Smooth muscle cell of the brain vasculature (primary cell): ENCODE data around the gene MYO3A.

Experiments used
- DNase-seq: peaks from one replicate; pipeline ENCODE4 v3.0.0-alpha.2; 2012; ENCODE audit warnings: low read depth, low spot score

MYO3A gene

GRCh38 chr10:25933653-25934608 is at the start of gene MYO3A:
TSS of gene MYO3A (plus strand) at chr10:25934229. CDS start at chr10:25952111, 17,882 bp downstream.
- no peak for DNase-seq

- no peak for DNase-seq
Observed at GRCh38 chr10:25888627-25889026, 45.4 kb upstream of the MYO3A start.

- DNase-seq = no peak
Observed at GRCh38 chr10:25890995-25891394, 43.0 kb upstream of the MYO3A start.

- no peak for DNase-seq
Observed at GRCh38 chr10:25895856-25896255, 38.2 kb upstream of the MYO3A start.

- no peak for DNase-seq
Observed at GRCh38 chr10:25896421-25896820, 37.6 kb upstream of the MYO3A start.

- no peak for DNase-seq
Observed at GRCh38 chr10:25899304-25899703, 34.7 kb upstream of the MYO3A start.

- no peak for DNase-seq
Observed at GRCh38 chr10:25901199-25901598, 32.8 kb upstream of the MYO3A start.

GRCh38 chr10:25902002-25902401 is 32.0 kb upstream of the MYO3A start:
- DNase-seq = no peak

GRCh38 chr10:25907261-25907660 is 26.8 kb upstream of the MYO3A start:
- no peak for DNase-seq

GRCh38 chr10:25912866-25913265 is 21.2 kb upstream of the MYO3A start:
- no peak for DNase-seq

GRCh38 chr10:25914776-25915175 is 19.3 kb upstream of the MYO3A start:
- DNase-seq = no peak

- no peak for DNase-seq
Observed at GRCh38 chr10:25934621-25935139, 651 bp downstream of the MYO3A start.

- DNase-seq = no peak
Observed at GRCh38 chr10:25938405-25938804, 4.4 kb downstream of the MYO3A start.

- no peak for DNase-seq
Observed at GRCh38 chr10:25944771-25945170, 10.7 kb downstream of the MYO3A start.

- no peak for DNase-seq
Observed at GRCh38 chr10:25952857-25953256, 18.8 kb downstream of the MYO3A start.

- no peak for DNase-seq
Observed at GRCh38 chr10:25954851-25955250, 20.8 kb downstream of the MYO3A start.

- no peak for DNase-seq
Observed at GRCh38 chr10:25959540-25960232, 25.7 kb downstream of the MYO3A start.

- no peak for DNase-seq
Observed at GRCh38 chr10:25965584-25965983, 31.6 kb downstream of the MYO3A start.

GRCh38 chr10:25966844-25967243 is 32.8 kb downstream of the MYO3A start:
- DNase-seq = no peak

- DNase-seq = no peak
Observed at GRCh38 chr10:25972631-25973030, 38.6 kb downstream of the MYO3A start.

- DNase-seq = no peak
Observed at GRCh38 chr10:25974897-25975459, 40.9 kb downstream of the MYO3A start.

GRCh38 chr10:25978771-25979170 is 44.7 kb downstream of the MYO3A start:
- no peak for DNase-seq
